ENCODE measurements around the gene UNC5B. TPM values are rescaled to one million over a fixed set of nuclear protein-coding genes. Genes with fewer than 3 reads are reported as not detected.

Gene UNC5B
- 3.7 and 6.0 TPM in 2 replicates for total RNA-seq
- long read RNA-seq = 0 reads

- Mint-ChIP-seq H3K27me3 (peaks cover 67% of the 10 kb centered on the region), H3K27ac (peak within 1 kb of the TSS; percentile 71), H3K36me3 (ENCODE audit: insufficient read depth) (no peaks in the 10 kb centered on the region), H3K4me3 (ENCODE audit: low read depth) (peak within 1 kb of the TSS; percentile 75), H3K9me3 (ENCODE audit: low read depth) (no peaks in the 10 kb centered on the region), H3K4me1 (ENCODE audit: low read depth) (peaks cover 20% of the 10 kb centered on the region)
- peak; percentile 91 for DNase-seq (ENCODE audit: low spot score, unreplicated experiment)
- peak; percentile 56 for TF ChIP-seq CTCF (IDR thresholded peaks at IDR 0.05; ENCODE audit: unreplicated experiment)
Measured at GRCh38 chr10:71212318-71213126, at the start of gene UNC5B. UNC5B (plus strand) TSS chr10:71212570; CDS start chr10:71212986, 416 bp downstream.

DNA sequence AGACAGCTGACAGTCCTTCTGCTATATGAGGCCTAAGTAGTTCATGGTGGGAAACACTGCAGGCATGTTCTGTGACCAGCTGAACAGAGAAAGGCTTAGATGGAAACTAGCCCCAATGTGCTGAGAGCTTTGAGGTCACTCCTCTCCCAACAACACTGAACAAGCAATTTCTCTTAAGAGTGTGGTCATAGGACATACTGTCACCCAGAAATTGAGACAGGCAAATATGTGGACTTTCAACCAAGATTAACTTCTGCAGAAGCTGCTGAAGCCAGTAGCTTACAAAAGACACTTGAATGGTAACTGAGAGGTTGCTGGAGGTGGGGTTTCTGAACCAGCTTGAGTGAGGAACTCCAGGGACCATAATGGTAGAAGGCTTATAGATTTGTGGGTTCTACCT lies 38.9 kb upstream of the UNC5B start:
- TF ChIP-seq CTCF (IDR thresholded peaks at IDR 0.05; ENCODE audit: unreplicated experiment) = no peak
- H3K27me3 Mint-ChIP-seq = peaks cover 34% of the 10 kb centered on the region
- H3K36me3 Mint-ChIP-seq (ENCODE audit: insufficient read depth) = no peaks in the 10 kb centered on the region
- no peaks in the 10 kb centered on the region for H3K9me3 Mint-ChIP-seq (ENCODE audit: low read depth)
- H3K4me1 Mint-ChIP-seq (ENCODE audit: low read depth) = no peaks in the 10 kb centered on the region
- H3K4me3 Mint-ChIP-seq (ENCODE audit: low read depth) = no peak overlapping the region
- DNase-seq (ENCODE audit: low spot score, unreplicated experiment) = no peak
- no peak overlapping the region for H3K27ac Mint-ChIP-seq

GRCh38 chr10:71176661-71177060 lies 35.7 kb upstream of the UNC5B start:
- Mint-ChIP-seq H3K4me1 (ENCODE audit: low read depth) (no peaks in the 10 kb centered on the region), H3K4me3 (ENCODE audit: low read depth) (no peak overlapping the region), H3K9me3 (ENCODE audit: low read depth) (no peaks in the 10 kb centered on the region), H3K36me3 (ENCODE audit: insufficient read depth) (no peaks in the 10 kb centered on the region), H3K27ac (no peak overlapping the region), H3K27me3 (peaks cover 26% of the 10 kb centered on the region)
- no peak for DNase-seq (ENCODE audit: low spot score, unreplicated experiment)
- TF ChIP-seq CTCF (IDR thresholded peaks at IDR 0.05; ENCODE audit: unreplicated experiment) = no peak

DNA sequence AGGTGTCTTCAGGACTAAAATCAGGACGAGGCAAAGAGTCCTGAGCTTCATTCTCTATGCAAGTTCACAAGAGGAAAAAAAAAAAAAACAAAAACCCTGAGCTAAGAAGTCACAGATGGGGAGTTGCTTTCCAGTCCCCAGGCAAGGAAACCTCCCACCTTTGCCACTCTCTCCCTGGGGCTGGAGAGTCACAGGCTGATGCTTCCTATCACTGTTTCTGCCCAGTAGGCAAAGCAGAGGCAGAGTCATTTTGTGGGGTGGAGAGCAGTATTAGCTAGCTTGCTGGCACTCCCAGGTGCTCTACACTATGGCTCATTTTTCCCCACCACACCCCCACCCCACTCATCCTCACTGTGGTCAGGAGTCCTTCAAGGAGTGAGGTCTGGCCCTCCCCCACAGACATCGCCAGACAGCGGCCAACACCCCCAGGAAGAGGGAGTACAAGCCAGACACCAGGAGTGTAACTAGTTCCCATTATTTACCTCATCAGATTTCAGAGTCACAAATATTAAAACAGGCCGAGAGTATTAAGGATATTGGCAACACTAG lies 34.6 kb upstream of the UNC5B start:
- H3K4me3 Mint-ChIP-seq (ENCODE audit: low read depth) = no peak overlapping the region
- peaks cover 24% of the 10 kb centered on the region for H3K27me3 Mint-ChIP-seq
- no peak overlapping the region for H3K27ac Mint-ChIP-seq

DNA sequence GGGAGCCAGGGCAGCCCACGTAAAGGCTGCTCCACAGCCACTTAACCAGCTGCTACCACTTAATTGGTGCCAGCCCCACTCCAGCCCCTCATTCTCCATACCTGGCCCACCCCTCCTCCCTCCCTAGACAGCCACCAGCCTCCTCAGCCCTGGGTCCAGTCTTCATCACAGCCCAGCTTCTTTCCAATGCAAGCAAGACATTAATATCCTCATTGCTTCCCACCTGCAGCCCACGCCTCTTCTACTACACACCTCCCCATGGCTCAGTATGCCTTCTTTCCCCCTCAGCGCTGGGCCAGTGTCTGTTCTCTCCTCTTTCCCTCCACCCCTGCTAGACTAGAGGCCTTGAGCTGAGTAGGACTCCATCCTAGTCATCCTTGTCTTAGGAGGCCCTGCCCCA lies 33.5 kb upstream of the UNC5B start:
- Mint-ChIP-seq H3K27me3 (peaks cover 24% of the 10 kb centered on the region), H3K27ac (no peak overlapping the region), H3K4me1 (ENCODE audit: low read depth) (no peaks in the 10 kb centered on the region), H3K9me3 (ENCODE audit: low read depth) (no peaks in the 10 kb centered on the region), H3K36me3 (ENCODE audit: insufficient read depth) (no peaks in the 10 kb centered on the region), H3K4me3 (ENCODE audit: low read depth) (no peak overlapping the region)
- DNase-seq (ENCODE audit: low spot score, unreplicated experiment) = no peak
- TF ChIP-seq CTCF (IDR thresholded peaks at IDR 0.05; ENCODE audit: unreplicated experiment) = no peak

More for the DNA sequence above, 34.6 kb upstream of the UNC5B start:
- no peak for TF ChIP-seq CTCF (IDR thresholded peaks at IDR 0.05; ENCODE audit: unreplicated experiment)
- no peak for DNase-seq (ENCODE audit: low spot score, unreplicated experiment)
- Mint-ChIP-seq H3K9me3 (ENCODE audit: low read depth) (no peaks in the 10 kb centered on the region), H3K36me3 (ENCODE audit: insufficient read depth) (no peaks in the 10 kb centered on the region), H3K4me1 (ENCODE audit: low read depth) (no peaks in the 10 kb centered on the region)
